H1 (cell line): ENCODE measurements around the gene GPR157. TPM values are rescaled to one million over a fixed set of nuclear protein-coding genes. Genes with fewer than 3 reads are reported as not detected.

Experiments
- CTCF ChIA-PET: fragments of 300-600 bp; sonication (Branson Sonifier 250); formaldehyde crosslinking; loops from one replicate; lab custom pipeline; 2021; ENCODE audit not compliant: partially characterized antibody; lab: Charles Lee
- POLR2A ChIA-PET: fragments of 300-600 bp; sonication (Branson Sonifier 250); formaldehyde crosslinking; loops from one replicate; lab custom pipeline; 2021; ENCODE audit warnings: inconsistent platforms; ENCODE audit not compliant: partially characterized antibody; lab: Charles Lee
- DNase-seq, 2 experiments: peaks; one replicate each; pipeline versions ENCODE4 v3.0.0 to v3.0.0-alpha.2; 2010 to 2022; ENCODE audit warnings: low spot score in 2 of 2, low read depth in 1 of 2, mixed read lengths in 1 of 2
- FAIRE-seq: peaks from 2 replicates; lab custom pipeline; 2011; peaks lifted over from hg19 to GRCh38; lab: Jason Lieb, UNC
- H2AFZ ChIP-seq: 2 replicates; pipeline ENCODE4 v1.8.1; 2012; ENCODE audit warnings: low read length, inconsistent platforms
- H2AK5ac ChIP-seq: 2 replicates; pipeline ENCODE4 v1.6.1; 2013; ENCODE audit warnings: low read depth, low read length
- H2BK120ac ChIP-seq: replicated peaks from 2 replicates; pipeline ENCODE3; 2013; ENCODE audit warnings: low read depth, low read length, inconsistent platforms
- H2BK12ac ChIP-seq: 2 replicates; pipeline ENCODE4 v1.6.1; 2013; ENCODE audit warnings: low read depth, low read length
- H2BK15ac ChIP-seq: 2 replicates; pipeline ENCODE4 v1.6.1; 2013; ENCODE audit warnings: low read length
- H2BK20ac ChIP-seq: 2 replicates; pipeline ENCODE4 v1.6.1; 2013; ENCODE audit warnings: low read length
- H2BK5ac ChIP-seq: 2 replicates; pipeline ENCODE4 v1.6.1; 2013; ENCODE audit warnings: low read depth, low read length
- H3K14ac ChIP-seq: 2 replicates; pipeline ENCODE4 v1.6.1; 2013; ENCODE audit warnings: inconsistent platforms; ENCODE audit not compliant: insufficient read length
- H3K18ac ChIP-seq: 2 replicates; pipeline ENCODE4 v1.6.1; 2013; ENCODE audit warnings: low read length; ENCODE audit errors: extremely low read depth
- H3K23ac ChIP-seq: 2 replicates; pipeline ENCODE4 v1.6.1; 2013; ENCODE audit warnings: inconsistent platforms; ENCODE audit not compliant: insufficient read length
- H3K23me2 ChIP-seq: 2 replicates; pipeline ENCODE4 v1.6.1; 2013; ENCODE audit warnings: low read depth, low read length
- H3K27ac ChIP-seq: 2 replicates; pipeline ENCODE4 v1.6.1; 2011; ENCODE audit warnings: low read depth, low read length, inconsistent platforms
- H3K27me3 ChIP-seq, 4 experiments: replicated peaks in 1 of 4; 1 replicate in 1 of 4; 2 replicates in 3 of 4; pipeline versions ENCODE4 v1.6.1 to v1.8.1; 2011 to 2013; ENCODE audit warnings: low read length in 3 of 4, mild to moderate bottlenecking in 3 of 4, inconsistent platforms in 2 of 4, mixed read lengths in 2 of 4, moderate library complexity in 1 of 4; ENCODE audit not compliant: control insufficient read depth in 3 of 4, insufficient read depth in 3 of 4; ENCODE audit errors: extremely low read depth in 1 of 4
- H3K36me3 ChIP-seq, 4 experiments: 2 replicates each; pipeline versions ENCODE4 v1.6.1 to v1.8.1; 2011 to 2013; ENCODE audit warnings: mild to moderate bottlenecking in 4 of 4, low read length in 3 of 4, moderate library complexity in 2 of 4, control low read depth in 1 of 4, inconsistent platforms in 1 of 4; ENCODE audit not compliant: insufficient read depth in 4 of 4, control insufficient read depth in 2 of 4
- H3K4ac ChIP-seq: replicated peaks from 2 replicates; pipeline ENCODE3; 2013; ENCODE audit warnings: low read length, low read depth, mixed read lengths, inconsistent platforms; ENCODE audit not compliant: insufficient read length
- H3K4me1 ChIP-seq, 4 experiments: replicated peaks in 1 of 4; 1 replicate in 1 of 4; 2 replicates in 3 of 4; pipeline versions ENCODE4 v1.6.1 to v1.8.1; 2011 to 2013; ENCODE audit warnings: low read length in 3 of 4, inconsistent platforms in 2 of 4, mixed read lengths in 1 of 4; ENCODE audit not compliant: insufficient read depth in 4 of 4, control insufficient read depth in 3 of 4
- H3K4me2 ChIP-seq, 2 experiments: 2 replicates each; pipeline versions ENCODE4 v1.6.1 to v1.8.1; 2011 to 2013; ENCODE audit warnings: low read depth in 2 of 2, low read length in 2 of 2, control low read depth in 1 of 2, inconsistent platforms in 1 of 2, mild to moderate bottlenecking in 1 of 2; ENCODE audit not compliant: insufficient read depth in 1 of 2
- H3K4me3 ChIP-seq, 4 experiments: fragments of 200-600, 300-600 bp in 1 of 4; sonication (generic), shearing (Covaris generic), sonication (Bioruptor Twin) in 1 of 4; 2 replicates each; pipeline versions ENCODE4 v1.5.1 to v1.8.1; 2011 to 2016; ENCODE audit warnings: low read length in 4 of 4, low read depth in 3 of 4, control low read depth in 2 of 4, inconsistent platforms in 2 of 4, mild to moderate bottlenecking in 2 of 4, mixed read lengths in 1 of 4, moderate library complexity in 1 of 4; ENCODE audit not compliant: insufficient read depth in 2 of 4; ENCODE audit errors: extremely low read depth in 1 of 4
- H3K56ac ChIP-seq: replicated peaks from 2 replicates; pipeline ENCODE3; 2013; ENCODE audit warnings: low read depth, mild to moderate bottlenecking, mixed read lengths, low read length, inconsistent platforms; ENCODE audit not compliant: insufficient read length
- H3K79me1 ChIP-seq: 2 replicates; pipeline ENCODE4 v1.6.1; 2013; ENCODE audit warnings: low read depth, low read length, control low read depth
- H3K79me2 ChIP-seq, 2 experiments: 2 replicates each; pipeline versions ENCODE4 v1.6.1 to v1.8.1; 2012 to 2013; ENCODE audit warnings: low read length in 2 of 2, mild to moderate bottlenecking in 2 of 2, inconsistent platforms in 1 of 2; ENCODE audit not compliant: insufficient read depth in 2 of 2, control insufficient read depth in 1 of 2
- H3K9ac ChIP-seq, 4 experiments: replicated peaks in 1 of 4; 1 replicate in 1 of 4; 2 replicates in 3 of 4; pipeline versions ENCODE4 v1.6.1 to v1.8.1; 2011 to 2013; ENCODE audit warnings: low read depth in 3 of 4, low read length in 3 of 4, control low read depth in 2 of 4, mild to moderate bottlenecking in 2 of 4, moderate library complexity in 2 of 4, inconsistent platforms in 1 of 4; ENCODE audit errors: extremely low read depth in 1 of 4
- H3K9me3 ChIP-seq, 2 experiments: 2 replicates each; pipeline versions ENCODE4 v1.6.1 to v1.8.1; 2012 to 2013; ENCODE audit warnings: mild to moderate bottlenecking in 2 of 2, moderate library complexity in 2 of 2, control low read depth in 1 of 2, inconsistent platforms in 1 of 2, low read depth in 1 of 2, low read length in 1 of 2, mixed read lengths in 1 of 2; ENCODE audit not compliant: insufficient read depth in 2 of 2
- H4K20me1 ChIP-seq, 2 experiments: replicated peaks in 1 of 2; 2 replicates each; pipeline versions ENCODE3 to v1.8.1; 2011 to 2013; ENCODE audit warnings: inconsistent platforms in 2 of 2, low read length in 2 of 2, mild to moderate bottlenecking in 1 of 2; ENCODE audit not compliant: insufficient read depth in 2 of 2, control insufficient read depth in 1 of 2
- H4K5ac ChIP-seq: 2 replicates; pipeline ENCODE4 v1.6.1; 2013; ENCODE audit warnings: low read length, low read depth, mixed read lengths, inconsistent platforms; ENCODE audit not compliant: insufficient read length
- H4K8ac ChIP-seq: 2 replicates; pipeline ENCODE4 v1.8.0; 2013; ENCODE audit warnings: mild to moderate bottlenecking, moderate library complexity, low read length, inconsistent platforms; ENCODE audit not compliant: insufficient read depth; ENCODE audit errors: extremely low read depth
- H4K91ac ChIP-seq: replicated peaks from 2 replicates; pipeline ENCODE3; 2013; ENCODE audit warnings: low read length, mixed read lengths, inconsistent platforms; ENCODE audit not compliant: insufficient read length
- HDAC2 ChIP-seq, 2 experiments: fragments of 300-600 bp in 1 of 2; sonication (generic) in 1 of 2; IDR thresholded peaks; 2 replicates each; pipeline ENCODE4 v1.6.1; 2011 to 2012; ENCODE audit warnings: low read depth in 2 of 2, low read length in 2 of 2, mild to moderate bottlenecking in 2 of 2, moderate library complexity in 2 of 2, borderline replicate concordance in 1 of 2, inconsistent platforms in 1 of 2
- SIN3A ChIP-seq, 2 experiments: IDR thresholded peaks in 1 of 2; conservative IDR thresholded peaks in 1 of 2; 2 replicates each; pipeline ENCODE4 v1.6.1; 2011 to 2012; ENCODE audit warnings: low read length in 2 of 2, improper control_type of control experiment in 1 of 2, low read depth in 1 of 2, mild to moderate bottlenecking in 1 of 2
- SP2 ChIP-seq: IDR thresholded peaks from 2 replicates; pipeline ENCODE4 v1.6.1; 2012; ENCODE audit warnings: mild to moderate bottlenecking, low read length, inconsistent platforms
- TCF12 ChIP-seq: IDR thresholded peaks from 2 replicates; pipeline ENCODE4 v1.6.1; 2011; ENCODE audit warnings: low read depth, mild to moderate bottlenecking, low read length
- WGBS, 2 experiments: shearing (Covaris generic) in 1 of 2; methylation state at CpG; one replicate each; pipeline versions ENCODE4 v1.1.6 to v1.1.7; 2013 to 2015; ENCODE audit warnings: low lambda C conversion rate in 2 of 2, mixed read lengths in 2 of 2, inconsistent platforms in 1 of 2, low coverage in 1 of 2, missing lambda C conversion rate in 1 of 2; ENCODE audit not compliant: insufficient replicate concordance in 2 of 2, insufficient coverage in 1 of 2, insufficient read length in 1 of 2; ENCODE audit errors: extremely low coverage in 1 of 2, missing lambda C conversion rate in 1 of 2; 5-methylcytosine and 5-hydroxymethylcytosine counted together
- polyA plus RNA-seq, 7 experiments: library from polyadenylated mRNA; depleted of rRNA in 3 of 7; stranded (reverse) in 5 of 7; unstranded in 2 of 7; fragments of >200 nt in 5 of 7; fragments of 200-250 nt in 2 of 7; gene quantifications; 1 replicate in 5 of 7; 2 replicates in 1 of 7; 4 replicates in 1 of 7; pipeline versions ENCODE4 v1.2.1 to v1.2.3, GENCODE V29; 2011 to 2013; ENCODE audit warnings: missing spikeins in 2 of 7, mixed read lengths in 2 of 7
- total RNA-seq: library from RNA; stranded (reverse); fragmentation: NEBNext Ultra II Directional; extraction: Animal tissue kit (Norgen Biotek cat#: 25700); gene quantifications from 2 replicates; pipeline ENCODE4 v1.2.1, GENCODE V29; 2021

GPR157 gene
- total and polyA plus RNA-seq, 2 of the 8 experiments (the other 6 are each of a cell fraction or from before 2014, with no cell fraction given) = 1.0 to 11.0 TPM

- ChIA-PET POLR2A (interaction anchor here (1.1 kb wide), 1 partner anchor 10 kb away, joined by 3 read pairs; no protein-coding TSS in a partner anchor), CTCF (interaction anchor here (1.8 kb wide), 1 partner anchor 54 kb away, joined by 4 read pairs; no protein-coding TSS in a partner anchor)
- 15% methylated on average over 1 of the region's 1 CpG; no CpG with 5 or more reads in 1 of the 2 experiments for whole genome bisulfite sequencing, 2 experiments
- H4K91ac ChIP-seq = no peak overlapping the region
- H2AFZ ChIP-seq = no peak overlapping the region
- H4K20me1 ChIP-seq = no peaks in the 10 kb centered on the region
- no peak overlapping the region for H3K56ac ChIP-seq
- no peaks in the 10 kb centered on the region for H3K79me1 ChIP-seq
- no peak overlapping the region for H3K14ac ChIP-seq
- TF ChIP-seq TCF12 = 0 out of 2 replicates have a peak, but pooled peaks have one; percentile 17
- no peak for TF ChIP-seq SP2
- TF ChIP-seq SIN3A (conservative IDR thresholded peaks at IDR 0.05 in 1 of 2, IDR thresholded peaks at IDR 0.05 in 1 of 2; ENCODE audit: low read depth in 1 of 2, low read length in 2 of 2) = 0 out of 4 replicates have a peak, but pooled peaks of 1 of the 2 experiments have one; percentile 23
- TF ChIP-seq HDAC2 (IDR thresholded peaks at IDR 0.05; ENCODE audit: borderline replicate concordance in 1 of 2, low read depth in 2 of 2, low read length in 2 of 2) = 0 out of 4 replicates have a peak, but pooled peaks of 1 of the 2 experiments have one; percentile 26
- no peak overlapping the region for H3K23ac ChIP-seq
- H3K27me3 ChIP-seq = no peaks in the 10 kb centered on the region
- no peak overlapping the region for H2BK5ac ChIP-seq
- no peak overlapping the region for H2BK20ac ChIP-seq
- no peaks in the 10 kb centered on the region for H3K9me3 ChIP-seq
- H3K27ac ChIP-seq = no peak overlapping the region
- FAIRE-seq (no peak), DNase-seq (no peak)
- H3K4ac ChIP-seq = no peak overlapping the region
- no peak overlapping the region for H2BK15ac ChIP-seq
- no peak overlapping the region for H4K8ac ChIP-seq
- H4K5ac ChIP-seq = no peak overlapping the region
- no peak overlapping the region for H2BK120ac ChIP-seq
- no peaks in the 10 kb centered on the region for H3K23me2 ChIP-seq
- no peak overlapping the region for H3K9ac ChIP-seq
- H3K4me1 ChIP-seq = 0 out of 7 replicates have a peak, but pooled peaks cover 0 to 2% (median 0%) of the 10 kb centered on the region in 4 experiments
- H3K4me3 ChIP-seq = 0 out of 8 replicates have a peak overlapping the region, but pooled peaks of 1 of the 4 experiments have one; percentile 14
- no peak overlapping the region for H3K18ac ChIP-seq
- no peaks in the 10 kb centered on the region for H3K36me3 ChIP-seq
- H3K79me2 ChIP-seq = no peaks in the 10 kb centered on the region
- no peak overlapping the region for H2AK5ac ChIP-seq
- peak overlapping the region in 1 of 2 experiments; percentile 27; a peak in 2 of 4 replicates for H3K4me2 ChIP-seq
- no peak overlapping the region for H2BK12ac ChIP-seq
These were observed 77.5 kb downstream of the GPR157 start for GRCh38 chr1:9051379-9051778.
